ENCODE data around the gene WWTR1.

DNA sequence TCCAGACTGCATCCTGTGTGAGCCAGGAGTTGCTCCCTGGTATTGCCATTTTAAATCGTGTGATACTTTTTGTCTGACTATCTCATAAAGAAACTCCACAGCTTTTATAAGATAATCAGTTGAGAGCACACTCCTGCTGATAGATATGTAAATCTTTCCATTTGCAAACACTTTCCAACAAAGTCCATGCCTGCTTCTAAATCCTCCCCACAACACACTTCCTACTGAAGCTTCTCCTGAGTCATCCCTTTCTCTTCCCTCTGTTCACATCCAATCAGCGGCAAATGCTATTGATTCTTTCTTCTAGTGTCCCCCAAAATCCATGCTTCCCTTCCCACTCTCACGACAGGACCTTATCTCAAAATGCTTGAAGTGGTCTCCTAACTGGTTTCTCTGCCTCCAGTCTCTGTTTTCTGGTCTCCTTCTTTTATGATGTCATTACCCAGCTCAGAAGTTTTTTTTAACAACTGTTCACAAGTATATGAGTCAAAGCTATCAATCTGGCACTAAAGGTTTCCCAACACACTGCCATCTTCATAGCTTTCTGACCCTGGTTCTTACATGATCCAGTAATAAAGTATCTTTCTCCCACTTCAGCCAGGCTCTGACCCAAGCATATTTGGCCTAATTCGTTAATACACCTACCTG lies 4.5 kb upstream of the WWTR1 start:
- TF ChIP-seq CTCF (IDR thresholded peaks at IDR 0.05) (no peak), POLR2A (IDR thresholded peaks at IDR 0.05) (no peak), POLR2AphosphoS5 (IDR thresholded peaks at IDR 0.05) (no peak)
